Hepatocyte (in vitro differentiated cells): Measurements from ENCODE around the gene RPL11.

Experiments used
- EZH2 ChIP-seq: fragments of 200-600 bp; sonication (generic); IDR thresholded peaks from 2 replicates; pipeline ENCODE4 v1.6.1; 2016; ENCODE audit warnings: antibody characterized with exemption, mild to moderate bottlenecking, borderline replicate concordance
- EZH2phosphoT487 ChIP-seq: fragments of 200-600 bp; sonication (generic); IDR thresholded peaks from one replicate; pipeline ENCODE4 v1.6.1; 2018; ENCODE audit warnings: antibody characterized with exemption, mild to moderate bottlenecking, low read depth, moderate library complexity; ENCODE audit not compliant: unreplicated experiment, severe bottlenecking
- TF ChIP-seq, protein P1 (sequence below): fragments of 200-600 bp; sonication (generic); IDR thresholded peaks from 2 replicates; pipeline ENCODE4 v1.5.1; 2016; ENCODE audit warnings: antibody characterized with exemption, mild to moderate bottlenecking; ENCODE audit not compliant: poor library complexity

DNA sequence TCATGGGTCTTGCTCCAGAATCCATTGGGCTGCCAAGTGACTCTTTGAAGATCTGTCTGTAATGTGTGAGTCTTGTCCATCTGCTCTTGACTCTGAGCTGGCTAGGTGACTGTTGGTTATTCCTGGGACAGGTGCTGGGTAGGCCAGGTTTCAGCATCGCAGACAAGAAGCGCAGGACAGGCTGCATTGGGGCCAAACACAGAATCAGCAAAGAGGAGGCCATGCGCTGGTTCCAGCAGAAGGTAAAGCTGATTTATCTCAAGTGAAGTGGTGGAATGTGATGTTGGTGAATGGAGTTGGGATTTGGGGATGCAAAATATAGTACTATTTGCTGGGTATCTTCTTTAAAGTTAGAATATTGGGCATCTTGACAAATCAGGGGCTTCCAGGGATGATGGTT, 4.1 kb downstream of the RPL11 start:
- TF ChIP-seq EZH2 (no peak), EZH2phosphoT487 (no peak)
- TF ChIP-seq, protein P1, sequence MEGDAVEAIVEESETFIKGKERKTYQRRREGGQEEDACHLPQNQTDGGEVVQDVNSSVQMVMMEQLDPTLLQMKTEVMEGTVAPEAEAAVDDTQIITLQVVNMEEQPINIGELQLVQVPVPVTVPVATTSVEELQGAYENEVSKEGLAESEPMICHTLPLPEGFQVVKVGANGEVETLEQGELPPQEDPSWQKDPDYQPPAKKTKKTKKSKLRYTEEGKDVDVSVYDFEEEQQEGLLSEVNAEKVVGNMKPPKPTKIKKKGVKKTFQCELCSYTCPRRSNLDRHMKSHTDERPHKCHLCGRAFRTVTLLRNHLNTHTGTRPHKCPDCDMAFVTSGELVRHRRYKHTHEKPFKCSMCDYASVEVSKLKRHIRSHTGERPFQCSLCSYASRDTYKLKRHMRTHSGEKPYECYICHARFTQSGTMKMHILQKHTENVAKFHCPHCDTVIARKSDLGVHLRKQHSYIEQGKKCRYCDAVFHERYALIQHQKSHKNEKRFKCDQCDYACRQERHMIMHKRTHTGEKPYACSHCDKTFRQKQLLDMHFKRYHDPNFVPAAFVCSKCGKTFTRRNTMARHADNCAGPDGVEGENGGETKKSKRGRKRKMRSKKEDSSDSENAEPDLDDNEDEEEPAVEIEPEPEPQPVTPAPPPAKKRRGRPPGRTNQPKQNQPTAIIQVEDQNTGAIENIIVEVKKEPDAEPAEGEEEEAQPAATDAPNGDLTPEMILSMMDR: no peak
